ENCODE data around the gene PHACTR3. TPM values are rescaled to one million over a fixed set of nuclear protein-coding genes. Genes with fewer than 3 reads are reported as not detected.

The PHACTR3 gene
- total RNA-seq, 1 donor = not detected

GRCh38 chr20:59583428-59584277 is 20.7 kb upstream of the PHACTR3 start:
- DNase-seq (ENCODE audit: low read depth) = no peak
- H3K4me3 ChIP-seq (ENCODE audit: low read depth, low read length) = no peak overlapping the region
- no peak for TF ChIP-seq CTCF (IDR thresholded peaks at IDR 0.05; ENCODE audit: insufficient read depth, low read depth, low read length)

GRCh38 chr20:59584278-59584925 is 19.9 kb upstream of the PHACTR3 start:
- no peak for DNase-seq (ENCODE audit: low read depth)
- no peak for TF ChIP-seq CTCF (IDR thresholded peaks at IDR 0.05; ENCODE audit: insufficient read depth, low read depth, low read length)
- H3K4me3 ChIP-seq (ENCODE audit: low read depth, low read length) = no peak overlapping the region

GRCh38 chr20:59585714-59586409 is 18.5 kb upstream of the PHACTR3 start:
- no peak for TF ChIP-seq CTCF (IDR thresholded peaks at IDR 0.05; ENCODE audit: insufficient read depth, low read depth, low read length)
- no peak for DNase-seq (ENCODE audit: low read depth)
- H3K4me3 ChIP-seq (ENCODE audit: low read depth, low read length) = no peak overlapping the region

- no peak for TF ChIP-seq CTCF (IDR thresholded peaks at IDR 0.05; ENCODE audit: insufficient read depth, low read depth, low read length)
- no peak overlapping the region for H3K4me3 ChIP-seq (ENCODE audit: low read depth, low read length)
- DNase-seq (ENCODE audit: low read depth) = no peak
Observed at GRCh38 chr20:59586613-59587012, 17.7 kb upstream of the PHACTR3 start.

- no peak for TF ChIP-seq CTCF (IDR thresholded peaks at IDR 0.05; ENCODE audit: insufficient read depth, low read depth, low read length)
- DNase-seq (ENCODE audit: low read depth) = no peak
Observed at GRCh38 chr20:59587570-59587969, 16.8 kb upstream of the PHACTR3 start.

GRCh38 chr20:59588236-59588855 is 16.0 kb upstream of the PHACTR3 start:
- TF ChIP-seq CTCF (IDR thresholded peaks at IDR 0.05; ENCODE audit: insufficient read depth, low read depth, low read length) = no peak
- DNase-seq (ENCODE audit: low read depth) = no peak
- no peak overlapping the region for H3K4me3 ChIP-seq (ENCODE audit: low read depth, low read length)

More at GRCh38 chr20:59587570-59587969, 16.8 kb upstream of the PHACTR3 start:
- no peak overlapping the region for H3K4me3 ChIP-seq (ENCODE audit: low read depth, low read length)

Measured in fibroblast of villous mesenchyme (primary cell).